Activated CD8-positive, alpha-beta T cell treated with anti-CD3 and anti-CD28 coated beads for 36 hours (primary cell): ENCODE data around the gene ITGB1BP1. TPM values are rescaled to one million over a fixed set of nuclear protein-coding genes. Genes with fewer than 3 reads are reported as not detected.

Experiments used
- ATAC-seq: fragments of 200-7000 bp; cut with Tn5 transposase; one replicate; pipeline ENCODE4 v1.10.0; 2021; ENCODE audit warnings: mild to moderate bottlenecking, moderate library complexity
- CTCF ChIA-PET: fragments of 350-600 bp; sonication (Branson Sonifier 250); formaldehyde crosslinking; loops from one replicate; lab custom pipeline; 2021; ENCODE audit warnings: antibody characterized with exemption; lab: Charles Lee
- POLR2A ChIA-PET: fragments of 350-600 bp; sonication (Branson Sonifier 250); formaldehyde crosslinking; loops from one replicate; lab custom pipeline; 2021; ENCODE audit warnings: antibody characterized with exemption; lab: Charles Lee
- DNase-seq: peaks from one replicate; pipeline ENCODE4 v3.0.0-alpha.2; 2020
- H3K27ac Mint-ChIP-seq: one replicate; pipeline ENCODE4 v1.8.0; 2021; ENCODE audit warnings: mild to moderate bottlenecking, mixed read lengths
- H3K27me3 Mint-ChIP-seq: one replicate; pipeline ENCODE4 v1.8.0; 2021; ENCODE audit warnings: mixed read lengths
- H3K36me3 Mint-ChIP-seq: one replicate; pipeline ENCODE4 v1.8.0; 2021; ENCODE audit warnings: low read depth, mixed read lengths
- H3K4me1 Mint-ChIP-seq: one replicate; pipeline ENCODE4 v1.8.0; 2021; ENCODE audit warnings: low read depth, mixed read lengths
- H3K4me3 Mint-ChIP-seq: one replicate; pipeline ENCODE4 v1.8.0; 2021; ENCODE audit warnings: mild to moderate bottlenecking, moderate library complexity, mixed read lengths
- H3K9me3 Mint-ChIP-seq: one replicate; pipeline ENCODE4 v1.8.0; 2021; ENCODE audit warnings: mixed read lengths
- intact Hi-C: fragments of 100-400 bp; cut with micrococcal nuclease; formaldehyde crosslinking; loops from one replicate; pipeline ENCODE4 v1.10.0; 2022
- total RNA-seq, 2 experiments: library from RNA; stranded (reverse); gene quantifications; one replicate each; pipeline ENCODE4 v1.2.3, GENCODE V29; 2021
- TF ChIP-seq, protein P1 (sequence below): fragments of 200-600 bp; IDR thresholded peaks from one replicate; pipeline ENCODE4 v1.8.0; 2022; ENCODE audit warnings: antibody characterized with exemption, mild to moderate bottlenecking

The ITGB1BP1 gene
- total RNA-seq, 2 experiments from 2014 or later, result 111 to 117 TPM

DNA sequence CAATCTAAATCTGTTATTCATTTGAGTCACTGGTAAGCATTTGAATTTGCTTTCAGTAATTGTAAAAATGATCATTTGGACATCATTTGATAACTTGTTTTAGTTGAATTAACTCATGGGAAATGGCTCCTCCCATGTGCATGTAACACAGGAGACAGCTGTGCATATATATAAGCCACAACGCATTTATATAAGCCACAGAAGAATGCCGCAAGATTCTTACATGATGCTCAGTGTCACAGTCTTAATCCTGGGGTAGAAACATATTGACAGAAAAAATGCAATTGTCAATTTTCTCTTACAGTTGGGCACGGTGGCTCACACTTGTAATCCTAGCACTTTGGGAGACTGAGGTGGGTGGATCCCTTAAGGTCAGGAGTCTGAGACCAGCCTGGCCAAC is 37.8 kb upstream of the ITGB1BP1 start:
- CTCF ChIA-PET, result no interaction called here

DNA sequence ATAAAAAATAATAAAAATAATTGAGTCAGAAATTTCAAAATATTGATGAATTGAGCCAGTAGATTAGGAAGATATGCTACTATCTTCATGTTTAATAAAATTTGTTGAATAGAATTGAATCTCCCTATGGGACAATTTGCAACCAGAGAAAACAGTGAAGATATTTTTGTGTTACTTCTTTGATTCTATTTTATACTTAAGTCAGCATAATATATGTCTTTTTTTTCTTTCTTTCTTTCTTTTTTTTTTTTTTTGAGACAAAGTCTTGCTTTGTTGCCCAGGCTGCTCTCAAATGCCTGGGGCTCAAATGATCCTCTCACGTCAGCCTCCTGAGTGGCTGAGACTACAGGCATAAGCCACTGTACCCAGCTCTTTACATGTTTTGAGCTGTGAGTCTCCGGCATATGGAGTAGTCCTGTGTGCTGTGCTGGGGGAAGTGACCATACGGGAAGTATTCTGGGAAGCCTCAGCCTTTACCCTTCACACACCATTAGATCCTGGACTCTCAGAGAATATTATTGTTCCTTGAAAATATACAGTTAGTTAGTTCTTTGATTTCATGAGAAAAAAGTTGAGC is 37.2 kb upstream of the ITGB1BP1 start:
- Mint-ChIP-seq H3K4me3 (no peak overlapping the region), H3K27me3 (no peaks in the 10 kb centered on the region), H3K27ac (no peak overlapping the region), H3K9me3 (no peaks in the 10 kb centered on the region), H3K4me1 (peaks cover 12% of the 10 kb centered on the region), H3K36me3 (peaks cover 21% of the 10 kb centered on the region)
- DNase-seq, result no peak
- CTCF ChIA-PET, result no interaction called here
- POLR2A ChIA-PET, result no interaction called here
- TF ChIP-seq, protein P1, sequence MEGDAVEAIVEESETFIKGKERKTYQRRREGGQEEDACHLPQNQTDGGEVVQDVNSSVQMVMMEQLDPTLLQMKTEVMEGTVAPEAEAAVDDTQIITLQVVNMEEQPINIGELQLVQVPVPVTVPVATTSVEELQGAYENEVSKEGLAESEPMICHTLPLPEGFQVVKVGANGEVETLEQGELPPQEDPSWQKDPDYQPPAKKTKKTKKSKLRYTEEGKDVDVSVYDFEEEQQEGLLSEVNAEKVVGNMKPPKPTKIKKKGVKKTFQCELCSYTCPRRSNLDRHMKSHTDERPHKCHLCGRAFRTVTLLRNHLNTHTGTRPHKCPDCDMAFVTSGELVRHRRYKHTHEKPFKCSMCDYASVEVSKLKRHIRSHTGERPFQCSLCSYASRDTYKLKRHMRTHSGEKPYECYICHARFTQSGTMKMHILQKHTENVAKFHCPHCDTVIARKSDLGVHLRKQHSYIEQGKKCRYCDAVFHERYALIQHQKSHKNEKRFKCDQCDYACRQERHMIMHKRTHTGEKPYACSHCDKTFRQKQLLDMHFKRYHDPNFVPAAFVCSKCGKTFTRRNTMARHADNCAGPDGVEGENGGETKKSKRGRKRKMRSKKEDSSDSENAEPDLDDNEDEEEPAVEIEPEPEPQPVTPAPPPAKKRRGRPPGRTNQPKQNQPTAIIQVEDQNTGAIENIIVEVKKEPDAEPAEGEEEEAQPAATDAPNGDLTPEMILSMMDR, result no peak
- intact Hi-C loops, result no loop called here
- no peak for ATAC-seq

More for the DNA sequence above, 37.8 kb upstream of the ITGB1BP1 start:
- Mint-ChIP-seq H3K27me3 (no peaks in the 10 kb centered on the region), H3K27ac (no peak overlapping the region), H3K4me1 (peaks cover 12% of the 10 kb centered on the region), H3K9me3 (no peaks in the 10 kb centered on the region), H3K4me3 (no peak overlapping the region), H3K36me3 (peaks cover 25% of the 10 kb centered on the region)
- intact Hi-C loops, result no loop called here
- TF ChIP-seq, protein P1, result no peak
- POLR2A ChIA-PET, result no interaction called here
- ATAC-seq (no peak), DNase-seq (no peak)

DNA sequence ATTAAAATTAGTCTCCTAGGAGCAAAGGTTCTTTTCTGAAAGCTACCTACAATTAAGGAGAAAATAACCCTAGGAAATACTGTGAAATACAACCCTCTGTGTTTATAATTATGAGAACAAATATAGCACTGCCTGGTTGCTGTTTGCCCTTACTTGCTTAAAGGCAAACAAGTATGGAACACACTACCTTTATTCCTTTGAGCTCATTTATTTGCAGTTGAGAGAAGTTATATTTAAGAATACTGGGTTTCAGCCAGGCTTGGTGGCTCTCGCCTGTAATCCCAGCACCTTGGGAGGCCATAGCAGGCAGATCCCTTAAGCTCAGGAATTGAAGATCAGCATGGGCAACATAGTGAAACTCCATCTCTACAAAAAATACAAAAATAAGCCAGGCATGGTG is 27.9 kb upstream of the ITGB1BP1 start:
- Mint-ChIP-seq H3K9me3 (no peaks in the 10 kb centered on the region), H3K36me3 (peaks cover 25% of the 10 kb centered on the region), H3K4me3 (no peak overlapping the region), H3K27ac (no peak overlapping the region), H3K4me1 (no peaks in the 10 kb centered on the region), H3K27me3 (no peaks in the 10 kb centered on the region)
- ChIA-PET POLR2A (interaction anchor here (0.7 to 1.4 kb wide), 2 partner anchors 41 to 258 kb away, joined by 3 to 4 read pairs; no protein-coding TSS in a partner anchor), CTCF (no interaction called here)
- intact Hi-C loops, result no loop called here
- TF ChIP-seq, protein P1, result no peak
- no peak for DNase-seq
- ATAC-seq, result no peak

- ChIA-PET CTCF (no interaction called here), POLR2A (no interaction called here)
- no peak for DNase-seq
- ATAC-seq, result no peak
- TF ChIP-seq, protein P1, result no peak
- Mint-ChIP-seq H3K4me1 (peaks cover 9% of the 10 kb centered on the region), H3K4me3 (no peak overlapping the region), H3K27me3 (no peaks in the 10 kb centered on the region), H3K9me3 (no peaks in the 10 kb centered on the region), H3K27ac (no peak overlapping the region), H3K36me3 (peaks cover 46% of the 10 kb centered on the region)
- intact Hi-C loops, result no loop called here
These were observed 21.8 kb upstream of the ITGB1BP1 start for GRCh38 chr2:9445089-9445488.

- Mint-ChIP-seq H3K9me3 (no peaks in the 10 kb centered on the region), H3K27me3 (no peaks in the 10 kb centered on the region), H3K4me1 (peaks cover 9% of the 10 kb centered on the region), H3K4me3 (no peak overlapping the region), H3K36me3 (peaks cover 43% of the 10 kb centered on the region), H3K27ac (no peak overlapping the region)
- no peak for DNase-seq
- CTCF ChIA-PET, result interaction anchor here (2.0 kb wide), 1 partner anchor 14 kb away, joined by 6 read pairs; no protein-coding TSS in a partner anchor
- TF ChIP-seq, protein P1, result no peak
- intact Hi-C loops, result no loop called here
- POLR2A ChIA-PET, result interaction anchor here (0.6 kb wide), 1 partner anchor 112 kb away, joined by 3 read pairs; no protein-coding TSS in a partner anchor
- ATAC-seq, result no peak
These were observed 20.2 kb upstream of the ITGB1BP1 start for GRCh38 chr2:9443526-9443925.
